GM23338 (cell line): Measurements from ENCODE around the gene AMIGO1. TPM values are rescaled to one million over a fixed set of nuclear protein-coding genes. Genes with fewer than 3 reads are reported as not detected.

Experiments
- ATAC-seq: fragments of 200-7000 bp; cut with Tn5 transposase; 3 replicates; pipeline ENCODE4 v1.9.1; 2020
- DNase-seq: peaks from one replicate; pipeline ENCODE4 v3.0.0-alpha.2; 2015; ENCODE audit warnings: low spot score
- H2AFZ ChIP-seq: fragments of 200-600 bp; sonication (generic); 2 replicates; pipeline ENCODE4 v1.8.0; 2016; ENCODE audit warnings: antibody characterized with exemption, mild to moderate bottlenecking, moderate library complexity
- H3F3A ChIP-seq: fragments of 200-600 bp; sonication (generic); replicated peaks from 2 replicates; pipeline ENCODE4 v1.8.0; 2017; ENCODE audit warnings: antibody characterized with exemption, mixed run types, low read depth
- H3K27ac ChIP-seq: fragments of 200-600 bp; sonication (generic); 2 replicates; pipeline ENCODE4 v1.6.1; 2016; ENCODE audit warnings: low read depth
- H3K27me3 ChIP-seq: fragments of 200-600 bp; sonication (generic); 2 replicates; pipeline ENCODE4 v1.8.0; 2016; ENCODE audit warnings: mild to moderate bottlenecking, mixed run types, moderate library complexity; ENCODE audit not compliant: insufficient read depth
- H3K36me3 ChIP-seq: fragments of 200-600 bp; sonication (generic); 2 replicates; pipeline ENCODE4 v1.8.0; 2016; ENCODE audit warnings: mild to moderate bottlenecking; ENCODE audit not compliant: insufficient read depth
- H3K4me1 ChIP-seq: fragments of 200-600 bp; sonication (generic); 2 replicates; pipeline ENCODE4 v1.8.0; 2016; ENCODE audit warnings: mild to moderate bottlenecking, moderate library complexity; ENCODE audit not compliant: insufficient read depth
- H3K4me2 ChIP-seq: fragments of 200-600 bp; sonication (generic); 2 replicates; pipeline ENCODE4 v1.7.1; 2017; ENCODE audit warnings: mixed run types
- H3K4me3 ChIP-seq: fragments of 200-600 bp; sonication (generic); 2 replicates; pipeline ENCODE4 v1.6.1; 2016; ENCODE audit warnings: mixed run types
- H3K79me2 ChIP-seq: fragments of 200-600 bp; sonication (generic); replicated peaks from 2 replicates; pipeline ENCODE4 v1.8.0; 2017; ENCODE audit warnings: mild to moderate bottlenecking; ENCODE audit not compliant: insufficient read depth
- H3K9me2 ChIP-seq: fragments of 200-600 bp; sonication (generic); 2 replicates; pipeline ENCODE4 v1.8.0; 2017; ENCODE audit not compliant: insufficient read depth
- H4K20me1 ChIP-seq: fragments of 200-600 bp; sonication (generic); replicated peaks from 2 replicates; pipeline ENCODE4 v1.8.0; 2017; ENCODE audit warnings: mild to moderate bottlenecking; ENCODE audit not compliant: insufficient read depth
- H3K27ac Mint-ChIP-seq: 2 replicates; pipeline ENCODE4 v1.8.0; 2020; ENCODE audit warnings: inconsistent platforms, mild to moderate bottlenecking, moderate library complexity, mixed read lengths
- H3K27me3 Mint-ChIP-seq: 3 replicates; pipeline ENCODE4 v1.8.0; 2022; ENCODE audit warnings: low read depth, mild to moderate bottlenecking, moderate library complexity, mixed read lengths, inconsistent platforms; ENCODE audit not compliant: insufficient read depth, poor library complexity
- H3K36me3 Mint-ChIP-seq: 3 replicates; pipeline ENCODE4 v1.8.0; 2021; ENCODE audit warnings: low read depth, mild to moderate bottlenecking, inconsistent platforms, moderate library complexity, mixed read lengths
- H3K4me1 Mint-ChIP-seq: 3 replicates; pipeline ENCODE4 v1.8.0; 2020; ENCODE audit warnings: mild to moderate bottlenecking, inconsistent platforms, mixed read lengths
- H3K4me3 Mint-ChIP-seq: 3 replicates; pipeline ENCODE4 v1.8.0; 2021; ENCODE audit warnings: moderate library complexity, mild to moderate bottlenecking, inconsistent platforms, mixed read lengths
- H3K9me3 Mint-ChIP-seq: 3 replicates; pipeline ENCODE4 v1.8.0; 2020; ENCODE audit warnings: moderate library complexity, mild to moderate bottlenecking, inconsistent platforms, mixed read lengths
- CREB1 ChIP-seq: fragments of 250-450 bp; sonication (Bioruptor Pico); IDR thresholded peaks from 2 replicates; pipeline ENCODE4 v1.5.0; 2020; ENCODE audit warnings: low read depth, mild to moderate bottlenecking, moderate library complexity
- EZH2 ChIP-seq: fragments of 200-600 bp; sonication (generic); IDR thresholded peaks from one replicate; pipeline ENCODE4 v1.8.0; 2017; ENCODE audit warnings: antibody characterized with exemption, mild to moderate bottlenecking, low read depth; ENCODE audit not compliant: unreplicated experiment
- EZH2phosphoT487 ChIP-seq: fragments of 200-600 bp; sonication (generic); IDR thresholded peaks from one replicate; pipeline ENCODE4 v1.8.1; 2018; ENCODE audit warnings: antibody characterized with exemption; ENCODE audit not compliant: unreplicated experiment
- JUNB ChIP-seq: IDR thresholded peaks from one replicate; pipeline ENCODE4 v1.6.1; 2016; ENCODE audit warnings: antibody characterized with exemption; ENCODE audit not compliant: unreplicated experiment
- NANOG ChIP-seq: IDR thresholded peaks from 2 replicates; pipeline ENCODE4 v1.6.1; 2016; ENCODE audit warnings: antibody characterized with exemption, borderline replicate concordance
- POLR2AphosphoS5 ChIP-seq: IDR thresholded peaks from 2 replicates; pipeline ENCODE4 v1.6.1; 2016; ENCODE audit warnings: antibody characterized with exemption, low read depth
- STAT1 ChIP-seq: IDR thresholded peaks from one replicate; pipeline ENCODE4 v1.6.1; 2016; ENCODE audit warnings: antibody characterized with exemption; ENCODE audit not compliant: unreplicated experiment
- ZNF114 ChIP-seq: fragments of 250-450 bp; sonication (Bioruptor Pico); IDR thresholded peaks from 2 replicates; pipeline ENCODE4 v1.5.0; 2020; ENCODE audit warnings: mild to moderate bottlenecking, moderate library complexity
- ZNF331 ChIP-seq: fragments of 250-450 bp; sonication (Bioruptor Pico); IDR thresholded peaks from 2 replicates; pipeline ENCODE4 v1.5.0; 2020; ENCODE audit warnings: low read depth, mild to moderate bottlenecking, moderate library complexity
- polyA plus RNA-seq: library from polyadenylated mRNA; unstranded; fragments of >200 nt; fragmentation: Nextera tagmentation; extraction: Ambion mirVana; gene quantifications from 2 replicates; pipeline ENCODE4 v1.2.1, GENCODE V29; 2016
- total RNA-seq: library from RNA; depleted of rRNA; stranded (reverse); fragments of >200 nt; shearing (Covaris generic); gene quantifications from 2 replicates; pipeline ENCODE4 v1.2.3, GENCODE V29; 2014
- TF ChIP-seq, protein P1 (sequence below), 2 experiments: fragments of 200-600 bp in 1 of 2; sonication (generic) in 1 of 2; conservative IDR thresholded peaks; 2 replicates each; pipeline versions ENCODE4 v1.5.1 to v1.6.1; 2016 to 2017; ENCODE audit warnings: antibody characterized with exemption in 2 of 2, low read depth in 2 of 2, mild to moderate bottlenecking in 2 of 2, moderate library complexity in 1 of 2
- TF ChIP-seq, protein P2 (sequence below): IDR thresholded peaks from 2 replicates; pipeline ENCODE4 v1.6.1; 2016; ENCODE audit warnings: antibody characterized with exemption
- TF ChIP-seq, protein P3 (sequence below): IDR thresholded peaks from one replicate; pipeline ENCODE4 v1.6.1; 2018; ENCODE audit warnings: antibody characterized with exemption; ENCODE audit not compliant: unreplicated experiment
- TF ChIP-seq, protein P4 (sequence below): fragments of 250-450 bp; sonication (Bioruptor Pico); IDR thresholded peaks from 2 replicates; pipeline ENCODE4 v1.5.0; 2020; ENCODE audit warnings: mild to moderate bottlenecking, moderate library complexity

AMIGO1 gene
- total and polyA plus RNA-seq, 2 experiments from 2014 or later: 0.53 to 3.8 TPM

GRCh38 chr1:109523706-109524105 lies 14.2 kb upstream of the AMIGO1 start:
- no peak overlapping the region for H3K4me3 Mint-ChIP-seq
- H3K27me3 ChIP-seq: no peaks in the 10 kb centered on the region

More at GRCh38 chr1:109523706-109524105, 14.2 kb upstream of the AMIGO1 start:
- Mint-ChIP-seq H3K9me3 (no peaks in the 10 kb centered on the region; the same call in 2 of the 3 replicates), H3K27me3 (peaks cover 2% of the 10 kb centered on the region), H3K4me1 (peaks cover 6% of the 10 kb centered on the region; the same call in 1 of the 3 replicates), H3K36me3 (no peaks in the 10 kb centered on the region), H3K27ac (no peak overlapping the region; the same call in 1 of the 2 replicates)
- DNase-seq (no peak), ATAC-seq (no peak)
- no peaks in the 10 kb centered on the region for H4K20me1 ChIP-seq
- no peak overlapping the region for H3K27ac ChIP-seq
- no peaks in the 10 kb centered on the region for H3K36me3 ChIP-seq
- no peak overlapping the region for H3K4me2 ChIP-seq
- H3K79me2 ChIP-seq: no peaks in the 10 kb centered on the region
- no peaks in the 10 kb centered on the region for H3K4me1 ChIP-seq
- H3K4me3 ChIP-seq: no peak overlapping the region
- no peaks in the 10 kb centered on the region for H3K9me2 ChIP-seq
- H2AFZ ChIP-seq: no peak overlapping the region
- TF ChIP-seq ZNF114: no peak
- no peak for TF ChIP-seq ZNF331 (CRISPR knock-in tag)
- TF ChIP-seq, protein P1, sequence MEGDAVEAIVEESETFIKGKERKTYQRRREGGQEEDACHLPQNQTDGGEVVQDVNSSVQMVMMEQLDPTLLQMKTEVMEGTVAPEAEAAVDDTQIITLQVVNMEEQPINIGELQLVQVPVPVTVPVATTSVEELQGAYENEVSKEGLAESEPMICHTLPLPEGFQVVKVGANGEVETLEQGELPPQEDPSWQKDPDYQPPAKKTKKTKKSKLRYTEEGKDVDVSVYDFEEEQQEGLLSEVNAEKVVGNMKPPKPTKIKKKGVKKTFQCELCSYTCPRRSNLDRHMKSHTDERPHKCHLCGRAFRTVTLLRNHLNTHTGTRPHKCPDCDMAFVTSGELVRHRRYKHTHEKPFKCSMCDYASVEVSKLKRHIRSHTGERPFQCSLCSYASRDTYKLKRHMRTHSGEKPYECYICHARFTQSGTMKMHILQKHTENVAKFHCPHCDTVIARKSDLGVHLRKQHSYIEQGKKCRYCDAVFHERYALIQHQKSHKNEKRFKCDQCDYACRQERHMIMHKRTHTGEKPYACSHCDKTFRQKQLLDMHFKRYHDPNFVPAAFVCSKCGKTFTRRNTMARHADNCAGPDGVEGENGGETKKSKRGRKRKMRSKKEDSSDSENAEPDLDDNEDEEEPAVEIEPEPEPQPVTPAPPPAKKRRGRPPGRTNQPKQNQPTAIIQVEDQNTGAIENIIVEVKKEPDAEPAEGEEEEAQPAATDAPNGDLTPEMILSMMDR (conservative IDR thresholded peaks at IDR 0.05; ENCODE audit: low read depth in 2 of 2): no peak
- no peak for TF ChIP-seq EZH2
- TF ChIP-seq STAT1: no peak
- no peak for TF ChIP-seq JUNB
- TF ChIP-seq, protein P2, sequence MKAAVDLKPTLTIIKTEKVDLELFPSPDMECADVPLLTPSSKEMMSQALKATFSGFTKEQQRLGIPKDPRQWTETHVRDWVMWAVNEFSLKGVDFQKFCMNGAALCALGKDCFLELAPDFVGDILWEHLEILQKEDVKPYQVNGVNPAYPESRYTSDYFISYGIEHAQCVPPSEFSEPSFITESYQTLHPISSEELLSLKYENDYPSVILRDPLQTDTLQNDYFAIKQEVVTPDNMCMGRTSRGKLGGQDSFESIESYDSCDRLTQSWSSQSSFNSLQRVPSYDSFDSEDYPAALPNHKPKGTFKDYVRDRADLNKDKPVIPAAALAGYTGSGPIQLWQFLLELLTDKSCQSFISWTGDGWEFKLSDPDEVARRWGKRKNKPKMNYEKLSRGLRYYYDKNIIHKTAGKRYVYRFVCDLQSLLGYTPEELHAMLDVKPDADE: no peak
- TF ChIP-seq, protein P3, sequence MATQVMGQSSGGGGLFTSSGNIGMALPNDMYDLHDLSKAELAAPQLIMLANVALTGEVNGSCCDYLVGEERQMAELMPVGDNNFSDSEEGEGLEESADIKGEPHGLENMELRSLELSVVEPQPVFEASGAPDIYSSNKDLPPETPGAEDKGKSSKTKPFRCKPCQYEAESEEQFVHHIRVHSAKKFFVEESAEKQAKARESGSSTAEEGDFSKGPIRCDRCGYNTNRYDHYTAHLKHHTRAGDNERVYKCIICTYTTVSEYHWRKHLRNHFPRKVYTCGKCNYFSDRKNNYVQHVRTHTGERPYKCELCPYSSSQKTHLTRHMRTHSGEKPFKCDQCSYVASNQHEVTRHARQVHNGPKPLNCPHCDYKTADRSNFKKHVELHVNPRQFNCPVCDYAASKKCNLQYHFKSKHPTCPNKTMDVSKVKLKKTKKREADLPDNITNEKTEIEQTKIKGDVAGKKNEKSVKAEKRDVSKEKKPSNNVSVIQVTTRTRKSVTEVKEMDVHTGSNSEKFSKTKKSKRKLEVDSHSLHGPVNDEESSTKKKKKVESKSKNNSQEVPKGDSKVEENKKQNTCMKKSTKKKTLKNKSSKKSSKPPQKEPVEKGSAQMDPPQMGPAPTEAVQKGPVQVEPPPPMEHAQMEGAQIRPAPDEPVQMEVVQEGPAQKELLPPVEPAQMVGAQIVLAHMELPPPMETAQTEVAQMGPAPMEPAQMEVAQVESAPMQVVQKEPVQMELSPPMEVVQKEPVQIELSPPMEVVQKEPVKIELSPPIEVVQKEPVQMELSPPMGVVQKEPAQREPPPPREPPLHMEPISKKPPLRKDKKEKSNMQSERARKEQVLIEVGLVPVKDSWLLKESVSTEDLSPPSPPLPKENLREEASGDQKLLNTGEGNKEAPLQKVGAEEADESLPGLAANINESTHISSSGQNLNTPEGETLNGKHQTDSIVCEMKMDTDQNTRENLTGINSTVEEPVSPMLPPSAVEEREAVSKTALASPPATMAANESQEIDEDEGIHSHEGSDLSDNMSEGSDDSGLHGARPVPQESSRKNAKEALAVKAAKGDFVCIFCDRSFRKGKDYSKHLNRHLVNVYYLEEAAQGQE: no peak
- no peak for TF ChIP-seq NANOG
- TF ChIP-seq, protein P4, sequence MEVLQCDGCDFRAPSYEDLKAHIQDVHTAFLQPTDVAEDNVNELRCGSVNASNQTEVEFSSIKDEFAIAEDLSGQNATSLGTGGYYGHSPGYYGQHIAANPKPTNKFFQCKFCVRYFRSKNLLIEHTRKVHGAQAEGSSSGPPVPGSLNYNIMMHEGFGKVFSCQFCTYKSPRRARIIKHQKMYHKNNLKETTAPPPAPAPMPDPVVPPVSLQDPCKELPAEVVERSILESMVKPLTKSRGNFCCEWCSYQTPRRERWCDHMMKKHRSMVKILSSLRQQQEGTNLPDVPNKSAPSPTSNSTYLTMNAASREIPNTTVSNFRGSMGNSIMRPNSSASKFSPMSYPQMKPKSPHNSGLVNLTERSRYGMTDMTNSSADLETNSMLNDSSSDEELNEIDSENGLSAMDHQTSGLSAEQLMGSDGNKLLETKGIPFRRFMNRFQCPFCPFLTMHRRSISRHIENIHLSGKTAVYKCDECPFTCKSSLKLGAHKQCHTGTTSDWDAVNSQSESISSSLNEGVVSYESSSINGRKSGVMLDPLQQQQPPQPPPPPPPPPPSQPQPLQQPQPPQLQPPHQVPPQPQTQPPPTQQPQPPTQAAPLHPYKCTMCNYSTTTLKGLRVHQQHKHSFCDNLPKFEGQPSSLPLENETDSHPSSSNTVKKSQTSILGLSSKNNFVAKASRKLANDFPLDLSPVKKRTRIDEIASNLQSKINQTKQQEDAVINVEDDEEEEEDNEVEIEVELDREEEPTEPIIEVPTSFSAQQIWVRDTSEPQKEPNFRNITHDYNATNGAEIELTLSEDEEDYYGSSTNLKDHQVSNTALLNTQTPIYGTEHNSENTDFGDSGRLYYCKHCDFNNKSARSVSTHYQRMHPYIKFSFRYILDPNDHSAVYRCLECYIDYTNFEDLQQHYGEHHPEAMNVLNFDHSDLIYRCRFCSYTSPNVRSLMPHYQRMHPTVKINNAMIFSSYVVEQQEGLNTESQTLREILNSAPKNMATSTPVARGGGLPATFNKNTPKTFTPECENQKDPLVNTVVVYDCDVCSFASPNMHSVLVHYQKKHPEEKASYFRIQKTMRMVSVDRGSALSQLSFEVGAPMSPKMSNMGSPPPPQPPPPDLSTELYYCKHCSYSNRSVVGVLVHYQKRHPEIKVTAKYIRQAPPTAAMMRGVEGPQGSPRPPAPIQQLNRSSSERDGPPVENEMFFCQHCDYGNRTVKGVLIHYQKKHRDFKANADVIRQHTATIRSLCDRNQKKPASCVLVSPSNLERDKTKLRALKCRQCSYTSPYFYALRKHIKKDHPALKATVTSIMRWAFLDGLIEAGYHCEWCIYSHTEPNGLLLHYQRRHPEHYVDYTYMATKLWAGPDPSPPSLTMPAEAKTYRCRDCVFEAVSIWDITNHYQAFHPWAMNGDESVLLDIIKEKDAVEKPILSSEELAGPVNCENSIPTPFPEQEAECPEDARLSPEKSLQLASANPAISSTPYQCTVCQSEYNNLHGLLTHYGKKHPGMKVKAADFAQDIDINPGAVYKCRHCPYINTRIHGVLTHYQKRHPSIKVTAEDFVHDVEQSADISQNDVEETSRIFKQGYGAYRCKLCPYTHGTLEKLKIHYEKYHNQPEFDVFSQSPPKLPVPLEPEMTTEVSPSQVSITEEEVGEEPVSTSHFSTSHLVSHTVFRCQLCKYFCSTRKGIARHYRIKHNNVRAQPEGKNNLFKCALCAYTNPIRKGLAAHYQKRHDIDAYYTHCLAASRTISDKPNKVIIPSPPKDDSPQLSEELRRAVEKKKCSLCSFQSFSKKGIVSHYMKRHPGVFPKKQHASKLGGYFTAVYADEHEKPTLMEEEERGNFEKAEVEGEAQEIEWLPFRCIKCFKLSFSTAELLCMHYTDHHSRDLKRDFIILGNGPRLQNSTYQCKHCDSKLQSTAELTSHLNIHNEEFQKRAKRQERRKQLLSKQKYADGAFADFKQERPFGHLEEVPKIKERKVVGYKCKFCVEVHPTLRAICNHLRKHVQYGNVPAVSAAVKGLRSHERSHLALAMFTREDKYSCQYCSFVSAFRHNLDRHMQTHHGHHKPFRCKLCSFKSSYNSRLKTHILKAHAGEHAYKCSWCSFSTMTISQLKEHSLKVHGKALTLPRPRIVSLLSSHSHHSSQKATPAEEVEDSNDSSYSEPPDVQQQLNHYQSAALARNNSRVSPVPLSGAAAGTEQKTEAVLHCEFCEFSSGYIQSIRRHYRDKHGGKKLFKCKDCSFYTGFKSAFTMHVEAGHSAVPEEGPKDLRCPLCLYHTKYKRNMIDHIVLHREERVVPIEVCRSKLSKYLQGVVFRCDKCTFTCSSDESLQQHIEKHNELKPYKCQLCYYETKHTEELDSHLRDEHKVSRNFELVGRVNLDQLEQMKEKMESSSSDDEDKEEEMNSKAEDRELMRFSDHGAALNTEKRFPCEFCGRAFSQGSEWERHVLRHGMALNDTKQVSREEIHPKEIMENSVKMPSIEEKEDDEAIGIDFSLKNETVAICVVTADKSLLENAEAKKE: no peak
- TF ChIP-seq EZH2phosphoT487: no peak
- TF ChIP-seq CREB1 (CRISPR knock-in tag): no peak
- no peak for TF ChIP-seq POLR2AphosphoS5
- H3F3A ChIP-seq: no peaks in the 10 kb centered on the region
